A673 (cell line): ENCODE results near the gene CD79A. TPM values are rescaled to one million over a fixed set of nuclear protein-coding genes. Genes with fewer than 3 reads are reported as not detected.
A peak's percentile ranks its signal among the peaks of the same experiment; 100 is the strongest.

Experiments
- BruUV-seq: library from RNA; stranded (reverse); fragments of 400-500 nt; replicated peaks from 2 replicates; lab custom pipeline; 2021; lab: Mats Ljungman, UMichigan
- CTCF ChIA-PET: fragments of 300-600 bp; sonication (Branson Sonifier 250); formaldehyde crosslinking; loops from one replicate; lab custom pipeline; 2022; ENCODE audit warnings: antibody characterized with exemption; lab: Charles Lee
- POLR2A ChIA-PET: fragments of 300-600 bp; sonication (Branson Sonifier 250); formaldehyde crosslinking; loops from one replicate; lab custom pipeline; 2022; ENCODE audit warnings: antibody characterized with exemption; ENCODE audit not compliant: low non-redundant PET; lab: Charles Lee
- DNase-seq: peaks from one replicate; pipeline ENCODE4 v3.0.0-alpha.2; 2015; ENCODE audit warnings: low spot score
- H3K27ac ChIP-seq: fragments of 200-600 bp; sonication (generic); 2 replicates; pipeline ENCODE4 v1.5.1; 2016; ENCODE audit warnings: mixed run types, low read depth, mild to moderate bottlenecking, mixed read lengths, antibody characterized with exemption, low read length; ENCODE audit not compliant: poor library complexity, severe bottlenecking
- H3K27me3 ChIP-seq: fragments of 200-600 bp; sonication (generic); replicated peaks from 2 replicates; pipeline ENCODE4 v1.6.1; 2017; ENCODE audit warnings: mixed run types, low read depth, mild to moderate bottlenecking, mixed read lengths, antibody characterized with exemption, low read length; ENCODE audit not compliant: insufficient read depth, poor library complexity
- H3K36me3 ChIP-seq: fragments of 200-600 bp; sonication (generic); 2 replicates; pipeline ENCODE4 v1.6.1; 2016; ENCODE audit warnings: mixed run types, mild to moderate bottlenecking, mixed read lengths, antibody characterized with exemption, low read length; ENCODE audit not compliant: insufficient read depth, poor library complexity, severe bottlenecking
- H3K4me1 ChIP-seq: fragments of 200-600 bp; sonication (generic); 2 replicates; pipeline ENCODE4 v1.6.1; 2017; ENCODE audit warnings: mixed run types, mild to moderate bottlenecking, mixed read lengths, antibody characterized with exemption, low read length; ENCODE audit not compliant: insufficient read depth, poor library complexity, severe bottlenecking
- H3K4me3 ChIP-seq: fragments of 200-600 bp; sonication (generic); 2 replicates; pipeline ENCODE4 v1.5.1; 2016; ENCODE audit warnings: low read depth, mixed run types, mild to moderate bottlenecking, mixed read lengths, low read length; ENCODE audit not compliant: poor library complexity, severe bottlenecking
- H3K9me3 ChIP-seq: fragments of 200-600 bp; sonication (generic); 2 replicates; pipeline ENCODE4 v1.6.1; 2016; ENCODE audit warnings: mixed run types, low read depth, mild to moderate bottlenecking, mixed read lengths, antibody characterized with exemption, low read length; ENCODE audit not compliant: poor library complexity, severe bottlenecking
- CTCF ChIP-seq: fragments of 300-800, 200-600 bp; sonication (generic); conservative IDR thresholded peaks from 2 replicates; pipeline ENCODE4 v1.5.1; 2017; ENCODE audit warnings: low read depth, mild to moderate bottlenecking, antibody characterized with exemption, low read length, moderate library complexity, mixed read lengths
- EZH2 ChIP-seq: fragments of 200-600 bp; sonication (generic); IDR thresholded peaks from 2 replicates; pipeline ENCODE4 v1.6.1; 2017; ENCODE audit warnings: borderline replicate concordance, low read depth, mild to moderate bottlenecking, mixed read lengths, antibody characterized with exemption, low read length; ENCODE audit not compliant: poor library complexity, severe bottlenecking
- intact Hi-C: fragments of 100-400 bp; cut with micrococcal nuclease; formaldehyde crosslinking; loops from one replicate; pipeline ENCODE4 v1.10.0; 2022; ENCODE audit not compliant: unreplicated experiment
- total RNA-seq: library from RNA; stranded (reverse); gene quantifications from 2 replicates; pipeline ENCODE4 v1.2.3, GENCODE V29; 2021

CD79A gene
- total RNA-seq, 1 experiment from 2014 or later, result 17.8 TPM

- no peak overlapping the region for H3K27ac ChIP-seq
- peaks cover 28% of the 10 kb centered on the region for H3K27me3 ChIP-seq
- intact Hi-C loops, result no loop called here
- no peak for TF ChIP-seq CTCF
- TF ChIP-seq EZH2, result no peak
- no TSS peak for BruUV-seq
- ChIA-PET CTCF (no interaction called here), POLR2A (no interaction called here)
- H3K9me3 ChIP-seq, result no peaks in the 10 kb centered on the region
- H3K36me3 ChIP-seq, result peaks cover 20% of the 10 kb centered on the region
- H3K4me3 ChIP-seq, result no peak overlapping the region
- no peaks in the 10 kb centered on the region for H3K4me1 ChIP-seq
- DNase-seq, result no peak
Observed at GRCh38 chr19:41909706-41910105, 32.6 kb downstream of the CD79A start.

GRCh38 chr19:41910240-41910991, 33.3 kb downstream of the CD79A start:
- Histone ChIP-seq H3K4me3 (no peak overlapping the region), H3K4me1 (no peaks in the 10 kb centered on the region), H3K36me3 (peaks cover 13% of the 10 kb centered on the region), H3K27me3 (peaks cover 33% of the 10 kb centered on the region), H3K27ac (no peak overlapping the region), H3K9me3 (no peaks in the 10 kb centered on the region)
- ChIA-PET CTCF (no interaction called here), POLR2A (no interaction called here)
- TF ChIP-seq EZH2 (no peak), CTCF (no peak)
- DNase-seq, result no peak
- intact Hi-C loops, result no loop called here
- BruUV-seq, result TSS peak; percentile 20

- DNase-seq, result no peak
- peaks cover 41% of the 10 kb centered on the region for H3K27me3 ChIP-seq
- H3K4me3 ChIP-seq, result no peak overlapping the region
- no TSS peak for BruUV-seq
- H3K36me3 ChIP-seq, result peaks cover 4% of the 10 kb centered on the region
- CTCF ChIA-PET, result no interaction called here
- H3K9me3 ChIP-seq, result no peaks in the 10 kb centered on the region
- no peaks in the 10 kb centered on the region for H3K4me1 ChIP-seq
- no peak overlapping the region for H3K27ac ChIP-seq
- intact Hi-C loops, result no loop called here
- no peak for TF ChIP-seq EZH2
- TF ChIP-seq CTCF, result no peak
- POLR2A ChIA-PET, result no interaction called here
Observed at GRCh38 chr19:41910992-41911888, 34.2 kb downstream of the CD79A start.
